Measurements from ENCODE around the gene MINDY4.

DNA sequence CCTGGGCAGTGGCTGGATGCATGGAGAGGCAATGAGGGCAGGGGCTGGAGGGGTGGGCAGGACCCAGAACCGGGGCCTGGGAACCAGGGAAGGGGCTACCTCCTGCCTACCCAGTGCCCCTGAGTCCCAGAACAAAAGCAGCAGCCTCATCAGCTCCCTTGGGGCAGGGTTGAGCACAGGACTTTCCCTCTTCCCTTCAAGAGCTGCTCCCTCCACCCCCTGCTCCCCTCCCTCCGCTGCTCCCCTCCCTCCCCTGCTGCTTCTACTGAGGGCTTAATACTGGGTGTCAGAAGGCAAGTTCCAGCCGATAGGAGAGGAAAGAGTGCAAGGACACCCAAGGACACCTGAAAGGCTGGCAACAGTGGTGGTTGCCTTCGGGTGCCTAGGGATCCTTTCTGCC is 47.4 kb upstream of the MINDY4 start:
- TF ChIP-seq TEAD4 (IDR thresholded peaks at IDR 0.05), result no peak
- TF ChIP-seq, protein P1, sequence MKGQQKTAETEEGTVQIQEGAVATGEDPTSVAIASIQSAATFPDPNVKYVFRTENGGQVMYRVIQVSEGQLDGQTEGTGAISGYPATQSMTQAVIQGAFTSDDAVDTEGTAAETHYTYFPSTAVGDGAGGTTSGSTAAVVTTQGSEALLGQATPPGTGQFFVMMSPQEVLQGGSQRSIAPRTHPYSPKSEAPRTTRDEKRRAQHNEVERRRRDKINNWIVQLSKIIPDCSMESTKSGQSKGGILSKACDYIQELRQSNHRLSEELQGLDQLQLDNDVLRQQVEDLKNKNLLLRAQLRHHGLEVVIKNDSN (IDR thresholded peaks at IDR 0.05), result no peak
- no peak for TF ChIP-seq CEBPB (IDR thresholded peaks at IDR 0.05)
- TF ChIP-seq RAD21 (IDR thresholded peaks at IDR 0.05; ENCODE audit: low read depth), result no peak
